ENCODE data around the gene SLC6A16. TPM values are rescaled to one million over a fixed set of nuclear protein-coding genes. Genes with fewer than 3 reads are reported as not detected.

The SLC6A16 gene
- total and polyA plus RNA-seq, 2 of the 8 experiments (the other 6 are each of a cell fraction or from before 2014, with no cell fraction given), result 1.1 to 1.5 TPM

DNA sequence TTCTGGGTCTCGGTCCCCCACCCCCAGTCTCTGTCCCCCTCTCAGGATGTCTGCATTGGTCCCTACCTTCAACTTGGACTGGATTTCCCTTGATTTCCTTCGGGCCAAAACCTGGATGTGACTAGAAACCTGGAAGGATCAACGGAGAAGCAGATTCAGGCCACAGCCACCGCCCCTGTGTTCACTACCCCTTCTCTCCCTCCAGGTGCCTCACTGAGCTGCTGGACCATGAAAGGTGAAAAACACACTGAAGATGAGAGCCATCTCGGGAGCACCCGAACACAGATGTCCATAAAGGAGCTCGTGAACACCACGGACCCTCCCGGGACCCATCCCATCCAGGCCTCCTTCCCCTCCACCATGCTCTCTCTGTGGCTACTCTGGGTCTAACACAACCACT lies 32.2 kb upstream of the SLC6A16 start:
- WGBS, 2 experiments (ENCODE audit: extremely low coverage in 1 of 2, insufficient coverage in 1 of 2, insufficient read length in 1 of 2, insufficient replicate concordance in 2 of 2, low coverage in 1 of 2, low lambda C conversion rate in 2 of 2, missing lambda C conversion rate in 1 of 2), result 96% methylated on average over 8 of the region's 9 CpGs; no CpG with 5 or more reads in 1 of the 2 experiments
- no peak overlapping the region for H2AFZ ChIP-seq (ENCODE audit: low read length)
- H3K23ac ChIP-seq (ENCODE audit: insufficient read length), result no peak overlapping the region
- peaks cover 31 to 76% (median 55%) of the 10 kb centered on the region in 4 experiments for H3K36me3 ChIP-seq (ENCODE audit: control insufficient read depth in 2 of 4, insufficient read depth in 4 of 4, low read length in 3 of 4)
- no peak overlapping the region for H3K4me3 ChIP-seq (ENCODE audit: extremely low read depth in 1 of 4, insufficient read depth in 2 of 4, low read depth in 3 of 4, low read length in 4 of 4)
- no peak overlapping the region for H4K5ac ChIP-seq (ENCODE audit: insufficient read length, low read depth, low read length)
- DNase-seq (ENCODE audit: low read depth in 1 of 2, low spot score in 2 of 2) (no peak), FAIRE-seq (no peak)
- no peak overlapping the region for H3K4ac ChIP-seq (replicated peaks; ENCODE audit: insufficient read length, low read depth, low read length)
- H3K79me1 ChIP-seq (ENCODE audit: low read depth, low read length), result peaks cover 13% of the 10 kb centered on the region
- H4K91ac ChIP-seq (replicated peaks; ENCODE audit: insufficient read length, low read length), result no peak overlapping the region
- no peak overlapping the region for H3K56ac ChIP-seq (replicated peaks; ENCODE audit: insufficient read length, low read depth, low read length)
- no peak overlapping the region for H2BK120ac ChIP-seq (replicated peaks; ENCODE audit: low read depth, low read length)
- H3K79me2 ChIP-seq (ENCODE audit: control insufficient read depth in 1 of 2, insufficient read depth in 2 of 2, low read length in 2 of 2), result peaks cover 3 to 34% of the 10 kb centered on the region in 2 experiments; a peak in 3 of 4 replicates
- ChIA-PET CTCF (ENCODE audit: partially characterized antibody) (interaction anchor here (0.9 kb wide), 1 partner anchor 9 kb away, joined by 3 read pairs; no protein-coding TSS in a partner anchor), POLR2A (ENCODE audit: partially characterized antibody) (interaction anchor here (1.1 to 7.0 kb wide), 3 partner anchors 9 to 29 kb away, joined by 3 to 112 read pairs (median 32); no protein-coding TSS in a partner anchor)
- no peak overlapping the region for H2AK5ac ChIP-seq (ENCODE audit: low read depth, low read length)
- H3K18ac ChIP-seq (ENCODE audit: extremely low read depth, low read length), result no peak overlapping the region
- H3K9ac ChIP-seq (replicated peaks in 1 of 4; ENCODE audit: extremely low read depth in 1 of 4, low read depth in 3 of 4, low read length in 3 of 4), result no peak overlapping the region; a peak in 1 of 7 replicates
- H2BK5ac ChIP-seq (ENCODE audit: low read depth, low read length), result no peak overlapping the region
- no peak overlapping the region for H3K14ac ChIP-seq (ENCODE audit: insufficient read length)
- peaks cover 0 to 10% (median 5%) of the 10 kb centered on the region in 4 experiments; a peak in 4 of 7 replicates for H3K4me1 ChIP-seq (replicated peaks in 1 of 4; ENCODE audit: control insufficient read depth in 3 of 4, insufficient read depth in 4 of 4, low read length in 3 of 4)
- no peak for TF ChIP-seq RFX5 (IDR thresholded peaks at IDR 0.05; ENCODE audit: borderline replicate concordance, low read depth, low read length)
- TF ChIP-seq, protein P1, sequence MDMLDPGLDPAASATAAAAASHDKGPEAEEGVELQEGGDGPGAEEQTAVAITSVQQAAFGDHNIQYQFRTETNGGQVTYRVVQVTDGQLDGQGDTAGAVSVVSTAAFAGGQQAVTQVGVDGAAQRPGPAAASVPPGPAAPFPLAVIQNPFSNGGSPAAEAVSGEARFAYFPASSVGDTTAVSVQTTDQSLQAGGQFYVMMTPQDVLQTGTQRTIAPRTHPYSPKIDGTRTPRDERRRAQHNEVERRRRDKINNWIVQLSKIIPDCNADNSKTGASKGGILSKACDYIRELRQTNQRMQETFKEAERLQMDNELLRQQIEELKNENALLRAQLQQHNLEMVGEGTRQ (IDR thresholded peaks at IDR 0.05; ENCODE audit: low read length), result no peak
- no peak for TF ChIP-seq KDM4A (IDR thresholded peaks at IDR 0.05; ENCODE audit: low read depth, low read length, severe bottlenecking)
- TF ChIP-seq KDM1A (IDR thresholded peaks at IDR 0.05; ENCODE audit: borderline replicate concordance, low read length), result no peak
- H3K27me3 ChIP-seq (replicated peaks in 1 of 4; ENCODE audit: control insufficient read depth in 3 of 4, extremely low read depth in 1 of 4, insufficient read depth in 3 of 4, low read length in 3 of 4), result no peaks in the 10 kb centered on the region
- H2BK20ac ChIP-seq (ENCODE audit: low read length), result no peak overlapping the region
- no peak overlapping the region for H2BK12ac ChIP-seq (ENCODE audit: low read depth, low read length)
- H2BK15ac ChIP-seq (ENCODE audit: low read length), result no peak overlapping the region
- no peak overlapping the region for H4K8ac ChIP-seq (ENCODE audit: extremely low read depth, insufficient read depth, low read length)
- peaks cover 3% of the 10 kb centered on the region; the same call in 1 of the 2 replicates for H3K23me2 ChIP-seq (ENCODE audit: low read depth, low read length)
- H3K4me2 ChIP-seq (ENCODE audit: insufficient read depth in 1 of 2, low read depth in 2 of 2, low read length in 2 of 2), result no peak overlapping the region
- no peaks in the 10 kb centered on the region for H3K9me3 ChIP-seq (ENCODE audit: insufficient read depth in 2 of 2, low read depth in 1 of 2, low read length in 1 of 2)
- no peak overlapping the region for H3K27ac ChIP-seq (ENCODE audit: low read depth, low read length)
- H4K20me1 ChIP-seq (replicated peaks in 1 of 2; ENCODE audit: control insufficient read depth in 1 of 2, insufficient read depth in 2 of 2, low read length in 2 of 2), result peaks cover 7 to 13% of the 10 kb centered on the region in 2 experiments

Measured in H1 (cell line).